Prostate gland (tissue), 2 donors: ENCODE data around the gene SPIRE2.

ENCODE experiments used
- CTCF ChIP-seq, 4 experiments: fragments of 200-600 bp in 2 of 4; fragments of 450-650 bp in 2 of 4; sonication (generic) in 2 of 4; IDR thresholded peaks; 1 replicate in 3 of 4; 2 replicates in 1 of 4; pipeline ENCODE4 v1.5.1; 2016 to 2019; ENCODE audit warnings: antibody characterized with exemption in 4 of 4, mild to moderate bottlenecking in 2 of 4, moderate library complexity in 2 of 4
- POLR2A ChIP-seq: fragments of 450-650 bp; IDR thresholded peaks from one replicate; pipeline ENCODE4 v1.6.1; 2016; ENCODE audit warnings: antibody characterized with exemption, mild to moderate bottlenecking

DNA sequence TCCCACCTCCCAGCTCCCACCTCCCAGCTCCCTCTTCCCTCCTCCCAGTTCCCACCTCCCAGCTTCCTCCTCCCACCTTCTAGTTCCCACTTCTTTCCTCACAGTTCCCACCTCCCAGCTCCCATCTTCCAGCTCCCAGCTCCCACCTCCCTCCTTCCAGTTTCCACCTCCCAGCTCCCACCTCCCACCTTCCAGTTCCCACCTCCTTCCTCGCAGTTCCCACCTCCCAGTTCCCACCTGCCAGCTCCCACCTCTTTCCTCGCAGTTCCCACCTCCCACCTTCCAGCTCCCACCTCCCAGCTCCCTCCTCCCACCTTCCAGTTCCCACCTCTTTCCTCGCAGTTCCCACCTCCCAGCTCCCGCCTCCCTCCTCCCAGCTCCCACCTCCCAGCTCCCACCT lies 80.0 kb downstream of the SPIRE2 start:
- TF ChIP-seq CTCF (IDR thresholded peaks at IDR 0.05): no peak
- no peak for TF ChIP-seq POLR2A
